GM12892 (cell line): ENCODE data around the gene EML4.
"Not testable (repeated sequence)": the region's sequence is repeated elsewhere in the genome, so short reads cannot be mapped to it uniquely, and the experiment has no call there.

Experiments
- DNase-seq: peaks from one replicate; pipeline ENCODE4 v3.0.0; 2011; ENCODE audit not compliant: insufficient read length
- FAIRE-seq: peaks from 2 replicates; lab custom pipeline; 2011; peaks lifted over from hg19 to GRCh38; lab: Jason Lieb, UNC
- POLR2A ChIP-seq: IDR thresholded peaks from 2 replicates; pipeline ENCODE4 v1.6.1; 2011; ENCODE audit warnings: low read depth, low read length, control low read depth
- POLR2AphosphoS5 ChIP-seq: IDR thresholded peaks from 2 replicates; pipeline ENCODE4 v1.6.1; 2011; ENCODE audit warnings: low read depth, low read length, control low read depth
- TAF1 ChIP-seq: IDR thresholded peaks from 2 replicates; pipeline ENCODE4 v1.6.1; 2011; ENCODE audit warnings: low read depth, mild to moderate bottlenecking, control low read depth, low read length, borderline replicate concordance

The EML4 gene

GRCh38 chr2:42168459-42169099 is 574 bp upstream of the EML4 start:
- FAIRE-seq (no peak), DNase-seq (no peak)
- no peak for TF ChIP-seq POLR2A
- TF ChIP-seq TAF1 = no peak
- no peak for TF ChIP-seq POLR2AphosphoS5

- DNase-seq (no peak), FAIRE-seq (peak; percentile 40)
Measured at GRCh38 chr2:42169874-42170521, 845 bp downstream of the EML4 start.

GRCh38 chr2:42170619-42171395 is 1.7 kb downstream of the EML4 start:
- TF ChIP-seq POLR2AphosphoS5 (no peak), TAF1 (no peak), POLR2A (no peak)
- FAIRE-seq (no peak), DNase-seq (no peak)

More at GRCh38 chr2:42169874-42170521, 845 bp downstream of the EML4 start:
- TF ChIP-seq POLR2A (no peak), POLR2AphosphoS5 (no peak), TAF1 (no peak)

GRCh38 chr2:42171396-42171980 is 2.3 kb downstream of the EML4 start:
- FAIRE-seq (peak; percentile 46), DNase-seq (peak; percentile 19)
- no peak for TF ChIP-seq POLR2A
- TF ChIP-seq POLR2AphosphoS5 = no peak
- no peak for TF ChIP-seq TAF1

- TF ChIP-seq TAF1 = no peak
- TF ChIP-seq POLR2AphosphoS5 = no peak
- no peak for TF ChIP-seq POLR2A
- DNase-seq (no peak), FAIRE-seq (no peak)
Measured at GRCh38 chr2:42172020-42172419, 2.9 kb downstream of the EML4 start.

GRCh38 chr2:42172566-42172965 is 3.4 kb downstream of the EML4 start:
- no peak for FAIRE-seq
- no peak for TF ChIP-seq POLR2AphosphoS5
- TF ChIP-seq POLR2A = no peak
- no peak for TF ChIP-seq TAF1
- DNase-seq = no peak

GRCh38 chr2:42173467-42173866 is 4.3 kb downstream of the EML4 start:
- not testable (repeated sequence) for FAIRE-seq

GRCh38 chr2:42176992-42177738 is 8.0 kb downstream of the EML4 start:
- no peak for TF ChIP-seq TAF1
- no peak for TF ChIP-seq POLR2A
- no peak for TF ChIP-seq POLR2AphosphoS5
- no peak for FAIRE-seq

More at GRCh38 chr2:42173467-42173866, 4.3 kb downstream of the EML4 start:
- not testable (repeated sequence) for DNase-seq

GRCh38 chr2:42178335-42178734 is 9.2 kb downstream of the EML4 start:
- TF ChIP-seq TAF1 (no peak), POLR2A (no peak), POLR2AphosphoS5 (no peak)
- DNase-seq (no peak), FAIRE-seq (no peak)

More at GRCh38 chr2:42176992-42177738, 8.0 kb downstream of the EML4 start:
- no peak for DNase-seq

GRCh38 chr2:42180300-42180699 is 11.1 kb downstream of the EML4 start:
- peak; percentile 33 for FAIRE-seq
- no peak for TF ChIP-seq TAF1
- no peak for TF ChIP-seq POLR2AphosphoS5
- no peak for TF ChIP-seq POLR2A
- DNase-seq = no peak
